HG02642 (cell line): ENCODE results near the gene QRICH1.

Experiments used
- ATAC-seq: cut with Tn5 transposase; IDR thresholded peaks from one replicate; pipeline ENCODE4 v1.9.1; 2021; ENCODE audit warnings: mild to moderate bottlenecking; ENCODE audit not compliant: unreplicated experiment, poor library complexity

The QRICH1 gene, protein sequence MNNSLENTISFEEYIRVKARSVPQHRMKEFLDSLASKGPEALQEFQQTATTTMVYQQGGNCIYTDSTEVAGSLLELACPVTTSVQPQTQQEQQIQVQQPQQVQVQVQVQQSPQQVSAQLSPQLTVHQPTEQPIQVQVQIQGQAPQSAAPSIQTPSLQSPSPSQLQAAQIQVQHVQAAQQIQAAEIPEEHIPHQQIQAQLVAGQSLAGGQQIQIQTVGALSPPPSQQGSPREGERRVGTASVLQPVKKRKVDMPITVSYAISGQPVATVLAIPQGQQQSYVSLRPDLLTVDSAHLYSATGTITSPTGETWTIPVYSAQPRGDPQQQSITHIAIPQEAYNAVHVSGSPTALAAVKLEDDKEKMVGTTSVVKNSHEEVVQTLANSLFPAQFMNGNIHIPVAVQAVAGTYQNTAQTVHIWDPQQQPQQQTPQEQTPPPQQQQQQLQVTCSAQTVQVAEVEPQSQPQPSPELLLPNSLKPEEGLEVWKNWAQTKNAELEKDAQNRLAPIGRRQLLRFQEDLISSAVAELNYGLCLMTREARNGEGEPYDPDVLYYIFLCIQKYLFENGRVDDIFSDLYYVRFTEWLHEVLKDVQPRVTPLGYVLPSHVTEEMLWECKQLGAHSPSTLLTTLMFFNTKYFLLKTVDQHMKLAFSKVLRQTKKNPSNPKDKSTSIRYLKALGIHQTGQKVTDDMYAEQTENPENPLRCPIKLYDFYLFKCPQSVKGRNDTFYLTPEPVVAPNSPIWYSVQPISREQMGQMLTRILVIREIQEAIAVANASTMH

DNA sequence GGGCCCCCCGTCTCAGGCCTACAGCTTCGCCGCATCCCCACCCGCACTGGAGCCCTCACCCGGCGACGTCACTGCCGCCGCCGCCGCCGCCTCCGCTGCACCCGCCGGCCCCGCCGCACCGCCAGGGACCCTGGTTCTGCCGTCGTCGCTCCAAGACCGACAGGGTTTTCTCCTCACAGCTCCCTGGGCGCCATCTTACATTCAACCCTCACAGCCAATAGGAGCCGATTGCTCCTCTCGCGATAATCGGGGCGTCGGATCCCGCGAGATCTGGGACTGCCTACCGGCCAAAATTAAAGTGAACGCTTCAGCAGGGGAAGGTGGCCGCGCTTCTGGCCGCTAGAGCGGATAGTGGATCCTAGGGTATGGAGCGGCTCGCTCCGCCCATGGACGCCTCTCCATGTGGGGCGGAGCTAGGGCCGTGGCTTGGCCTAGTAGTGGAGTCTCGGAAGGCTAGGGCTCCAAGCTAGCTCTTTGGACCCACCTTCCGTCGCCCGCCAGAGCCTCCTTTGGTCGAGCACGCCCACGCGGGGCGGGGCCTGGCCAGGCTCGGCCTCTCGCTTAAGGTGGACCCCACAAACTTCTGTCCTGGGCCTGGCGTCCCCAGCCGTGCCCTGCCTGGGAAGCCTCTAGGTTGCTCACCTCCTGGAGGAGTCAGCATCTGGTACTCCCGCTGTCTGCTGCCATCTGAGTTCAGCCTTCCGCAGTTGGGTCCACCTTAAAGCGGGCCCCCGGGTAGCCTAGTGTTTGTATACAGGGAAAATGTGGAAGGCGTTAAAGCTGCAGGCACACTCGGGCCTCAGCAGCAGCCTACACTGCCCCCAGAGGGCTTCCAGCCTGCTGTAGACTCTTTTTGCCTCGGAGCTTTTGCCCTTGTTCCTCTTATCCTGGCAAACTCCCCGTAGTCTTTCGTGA lies at the start of gene QRICH1:
TSS of gene QRICH1 (minus strand) at position 219 of the 915 bp plus-strand sequence. CDS start 17,054 bp downstream, outside the sequence.
- peak; percentile 79 for ATAC-seq

DNA sequence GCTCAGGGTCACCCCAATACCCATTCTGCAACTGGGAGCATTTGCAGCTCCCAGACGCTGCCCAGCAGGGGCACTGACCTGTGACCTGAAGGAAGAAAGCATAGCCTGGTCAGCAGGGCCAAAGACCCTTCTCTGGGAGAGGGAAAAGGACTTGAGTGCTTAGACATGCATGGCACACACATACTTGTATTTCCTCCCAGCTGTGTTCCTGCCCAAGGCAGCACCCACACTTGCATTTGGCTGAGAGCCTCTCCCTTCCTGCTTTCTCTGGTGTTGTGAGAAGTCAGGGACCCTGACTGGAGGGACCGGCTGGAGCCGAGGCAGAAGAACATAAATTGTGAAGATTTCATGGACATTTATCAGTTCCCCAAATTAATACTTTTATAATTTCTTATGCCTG lies 46.2 kb upstream of the QRICH1 start:
- no peak for ATAC-seq

DNA sequence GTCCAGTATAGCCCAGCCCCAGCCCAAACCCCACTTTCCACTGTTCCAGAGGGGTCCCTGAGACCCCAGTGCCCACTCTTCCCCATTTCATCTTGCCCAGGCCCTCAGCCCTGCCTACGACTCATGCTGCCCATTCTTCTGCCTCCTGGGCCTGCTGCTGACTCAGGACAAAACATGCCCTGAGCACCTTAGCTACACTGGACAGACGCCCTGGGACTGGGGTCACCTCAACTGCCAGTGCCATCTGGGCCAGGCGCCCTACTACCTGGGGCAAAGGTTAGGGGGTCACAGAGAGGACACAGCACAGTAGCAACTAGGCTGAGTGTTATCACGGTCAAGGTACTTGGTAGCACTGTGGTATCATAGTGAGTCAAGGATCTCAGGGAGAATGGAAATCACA lies 41.6 kb upstream of the QRICH1 start:
- no peak for ATAC-seq

DNA sequence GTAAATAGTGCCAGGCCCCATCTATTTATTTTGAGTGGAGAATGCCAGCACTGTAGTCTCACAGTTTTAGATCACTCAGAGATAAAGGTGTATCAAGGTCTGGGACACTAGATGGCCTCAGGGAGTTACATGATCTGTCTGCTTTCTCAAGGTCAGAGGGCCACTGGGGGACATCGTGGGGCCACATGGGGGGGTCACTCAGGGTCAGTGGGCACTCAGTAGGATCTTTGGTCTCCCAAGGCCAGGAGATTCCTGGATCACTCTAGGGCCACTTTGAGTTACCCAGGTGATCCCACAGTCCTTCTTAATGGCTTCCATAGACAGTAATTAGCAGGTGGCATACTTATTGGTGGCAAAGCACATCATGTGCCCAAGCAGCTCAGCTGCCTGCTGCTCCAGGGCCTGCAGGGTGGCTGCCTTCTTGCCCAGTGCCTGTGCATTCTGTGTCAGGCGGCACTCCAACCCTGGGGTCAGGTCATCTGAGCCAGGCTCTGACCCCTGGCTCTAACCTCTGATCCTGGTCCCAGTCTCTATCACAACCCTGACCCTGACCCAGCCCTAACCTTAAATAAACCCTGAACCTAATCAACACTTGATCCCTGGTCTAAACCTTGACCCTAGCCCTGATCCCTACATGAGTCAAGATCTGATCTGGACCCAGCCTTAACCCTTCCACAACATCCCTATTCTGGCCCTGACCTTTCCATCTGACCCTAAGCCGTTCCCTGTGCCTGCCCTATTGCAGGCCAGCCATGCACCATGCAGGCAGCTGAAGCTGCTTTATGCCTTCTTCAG lies 40.8 kb upstream of the QRICH1 start:
- ATAC-seq = no peak

DNA sequence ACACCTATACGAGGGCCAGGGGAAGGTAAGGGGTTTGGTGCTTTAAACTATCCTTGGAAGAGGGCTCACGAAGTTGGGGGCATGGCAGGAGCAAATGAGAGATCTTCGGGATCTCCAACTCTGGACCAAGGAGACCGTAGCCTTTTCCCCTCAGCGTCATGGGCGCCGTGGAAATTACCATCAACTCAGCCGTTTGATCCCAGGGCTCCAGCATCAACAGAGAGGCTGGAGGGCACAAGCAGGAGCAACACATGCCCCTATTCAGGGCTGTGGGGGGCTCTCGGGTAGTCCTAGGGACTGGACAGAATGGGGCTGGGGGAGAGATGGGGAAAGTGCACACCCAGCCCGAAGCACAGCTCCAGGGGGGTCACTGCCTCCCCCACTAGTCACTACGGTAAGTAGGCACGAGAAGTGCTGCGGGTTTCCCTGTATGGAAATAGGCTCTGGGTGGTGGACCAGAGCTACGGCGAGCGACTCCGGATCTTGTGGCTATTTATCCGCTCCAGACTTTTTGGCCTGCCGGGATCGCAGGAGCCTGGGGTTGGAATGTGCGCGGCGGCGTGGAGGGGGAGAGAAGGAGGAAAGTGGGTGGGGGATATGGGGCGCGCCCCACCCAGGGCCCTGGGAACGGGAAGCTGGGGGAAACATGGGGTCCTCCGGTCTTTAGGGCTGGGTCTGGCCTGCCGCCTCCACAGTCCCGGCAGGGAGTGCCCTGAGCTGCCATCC lies 39.5 kb upstream of the QRICH1 start:
- no peak for ATAC-seq

GRCh38 chr3:49132437-49133225 lies 38.8 kb upstream of the QRICH1 start, which contains the start of gene LAMB2:
TSS of gene LAMB2 (minus strand) at chr3:49133050. CDS start at chr3:49132867, 183 bp downstream.
- ATAC-seq = no peak

DNA sequence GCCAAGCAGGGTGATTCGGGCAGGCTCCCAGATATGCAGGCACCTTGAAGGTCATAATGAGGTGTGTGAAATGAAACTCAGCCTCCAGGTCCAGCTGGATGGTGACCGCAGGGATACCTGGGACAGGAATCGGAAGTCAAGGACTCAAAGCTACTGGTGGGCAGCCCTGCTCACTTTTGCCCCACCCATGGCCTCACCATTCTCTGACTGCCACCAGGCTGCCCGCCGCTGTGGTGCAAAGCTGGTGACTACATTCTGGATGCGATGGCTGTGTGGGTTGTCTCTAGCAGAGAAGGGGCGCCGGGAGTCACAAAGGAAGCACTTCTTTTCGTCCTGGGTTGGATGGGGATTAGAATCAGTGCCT lies 38.2 kb upstream of the QRICH1 start:
- ATAC-seq = no peak

GRCh38 chr3:49131576-49131975 lies 37.7 kb upstream of the QRICH1 start:
- ATAC-seq = no peak

DNA sequence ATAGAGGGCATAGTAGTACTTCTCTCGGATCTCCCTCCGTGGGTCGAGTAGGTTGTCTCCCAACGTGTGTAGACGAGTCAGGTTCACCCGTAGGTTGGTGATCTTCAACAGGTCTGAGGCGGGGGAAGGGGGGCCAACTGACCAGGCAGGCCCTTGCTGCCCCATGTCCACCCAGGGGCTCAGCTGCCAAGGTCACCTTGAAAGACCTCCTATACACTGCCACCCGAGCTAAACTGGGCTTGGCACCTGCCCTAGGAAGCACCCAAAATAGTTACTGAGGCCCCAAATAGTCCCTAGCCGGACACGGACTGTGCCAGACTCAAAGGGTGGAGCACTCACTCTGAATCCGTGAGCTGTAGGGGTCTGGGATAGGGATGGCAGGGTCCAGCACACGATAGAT lies 37.2 kb upstream of the QRICH1 start:
- ATAC-seq = no peak

- ATAC-seq = no peak
Observed at GRCh38 chr3:49124991-49125670, 31.3 kb upstream of the QRICH1 start.

GRCh38 chr3:49124203-49124602 lies 30.3 kb upstream of the QRICH1 start:
- ATAC-seq = no peak

- no peak for ATAC-seq
Observed at GRCh38 chr3:49123687-49124086, 29.8 kb upstream of the QRICH1 start.

GRCh38 chr3:49122886-49123545 lies 29.1 kb upstream of the QRICH1 start:
- ATAC-seq = no peak

- no peak for ATAC-seq
Observed at GRCh38 chr3:49122451-49122850, 28.6 kb upstream of the QRICH1 start.

DNA sequence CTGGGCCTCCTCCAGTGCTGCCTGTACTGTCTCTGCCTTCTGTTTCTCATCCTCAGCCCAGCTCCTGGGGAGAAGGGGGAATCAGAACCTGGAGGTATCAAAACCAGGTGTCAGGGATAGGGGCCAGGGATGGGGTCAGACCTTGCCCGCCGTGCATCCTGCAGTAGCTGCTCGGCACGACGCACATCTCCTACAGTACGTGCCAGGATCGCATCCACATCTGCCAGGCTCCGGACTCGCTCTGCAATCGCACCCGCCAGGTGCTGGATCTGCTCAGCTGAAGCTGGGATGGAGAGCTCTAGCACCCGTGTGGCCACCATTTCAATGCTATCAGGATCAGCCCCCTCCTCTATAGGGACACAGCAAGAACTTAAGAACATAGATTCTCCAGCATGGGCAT lies 28.2 kb upstream of the QRICH1 start:
- ATAC-seq = no peak

DNA sequence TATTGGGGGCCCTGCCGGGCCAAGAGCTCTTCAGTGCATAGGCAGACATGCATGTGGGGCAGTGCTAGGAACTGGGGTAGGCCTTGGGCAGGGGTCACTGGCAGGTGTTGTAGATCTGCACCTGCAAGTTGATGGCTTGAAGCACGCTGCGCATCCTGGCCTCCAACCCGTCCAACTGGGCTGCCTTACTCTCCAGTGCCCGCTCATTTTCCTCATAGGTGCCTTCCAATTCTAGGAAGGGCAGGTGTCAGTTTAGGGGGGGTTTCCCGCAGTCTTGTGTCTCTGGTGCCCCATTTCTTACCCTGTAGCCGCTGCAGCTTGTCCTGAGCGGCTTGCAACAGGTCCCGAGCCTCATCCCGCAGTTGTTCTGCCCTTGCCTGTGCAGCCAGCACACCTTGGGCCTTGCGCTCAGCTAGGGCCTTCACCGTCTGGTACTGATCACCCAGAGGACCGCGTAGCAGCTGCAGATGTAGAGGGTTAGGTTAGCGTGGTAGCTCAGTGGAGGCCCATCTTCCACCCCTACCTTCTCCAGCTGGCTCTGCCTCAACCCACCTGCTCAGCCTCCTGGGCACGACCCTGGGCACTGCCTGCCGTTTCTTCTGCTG lies 27.4 kb upstream of the QRICH1 start:
- no peak for ATAC-seq
